ENCODE data around the gene RAD23B.

RAD23B gene

DNA sequence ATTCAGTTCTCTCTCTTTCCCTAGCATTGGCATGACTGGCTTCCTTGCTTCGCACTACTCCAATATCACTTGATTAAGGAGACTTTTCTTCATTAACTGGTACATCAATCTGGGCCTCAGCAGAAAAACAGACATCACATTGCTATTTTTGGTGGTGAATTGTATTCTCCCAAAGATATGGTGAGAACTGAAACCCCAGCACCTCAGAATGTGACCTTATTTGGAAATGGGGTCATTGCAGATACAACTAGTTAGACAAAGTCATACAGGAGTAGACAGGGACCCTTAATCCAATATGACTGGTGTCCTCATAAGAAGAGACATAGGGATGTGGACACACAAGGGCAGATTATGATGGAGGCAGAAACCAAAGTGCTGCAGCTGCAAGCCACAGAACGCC lies 7.5 kb upstream of the RAD23B start:
- Mint-ChIP-seq H3K9me3 (no peaks in the 10 kb centered on the region), H3K27ac (no peak overlapping the region), H3K36me3 (no peaks in the 10 kb centered on the region), H3K4me1 (no peaks in the 10 kb centered on the region), H3K27me3 (peaks cover 26% of the 10 kb centered on the region), H3K4me3 (no peak overlapping the region)
- CTCF ChIA-PET: no interaction called here
- no peak for DNase-seq

DNA sequence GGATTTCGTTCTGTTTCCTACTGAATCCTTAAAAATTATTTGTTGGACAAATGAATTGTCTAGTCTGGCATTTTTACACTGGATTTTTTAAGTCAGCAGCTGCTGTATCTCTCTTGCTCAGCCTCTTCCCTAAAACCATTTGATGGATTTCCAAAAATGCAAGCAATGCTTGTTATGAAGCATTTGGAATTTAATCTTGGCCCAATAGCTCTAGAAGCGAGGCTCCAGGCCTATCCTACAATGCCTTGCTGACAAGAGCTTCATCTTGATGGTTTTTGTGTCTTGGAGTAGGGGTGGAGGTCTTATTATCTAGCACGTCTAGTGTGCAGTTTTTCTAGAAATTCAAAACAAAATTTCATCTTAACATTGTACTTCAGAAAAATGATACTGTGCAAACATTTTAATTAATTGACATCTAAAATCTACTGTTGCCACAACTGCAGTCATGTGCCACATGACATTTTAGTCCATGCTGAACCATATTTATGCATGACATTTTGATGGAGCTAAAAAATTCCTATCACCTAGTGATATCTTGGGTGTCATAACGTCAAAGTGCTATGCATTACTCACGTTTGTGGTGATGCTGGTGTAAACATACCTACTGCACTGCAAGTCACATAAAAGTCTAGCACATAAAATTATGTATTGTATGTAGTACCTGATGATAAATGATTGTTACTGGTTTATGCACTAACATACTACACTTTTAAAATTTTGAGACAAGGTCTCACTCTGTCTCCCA lies 5.9 kb upstream of the RAD23B start:
- Mint-ChIP-seq H3K9me3 (no peaks in the 10 kb centered on the region), H3K4me3 (no peak overlapping the region), H3K36me3 (no peaks in the 10 kb centered on the region), H3K4me1 (peaks cover 8% of the 10 kb centered on the region), H3K27ac (no peak overlapping the region), H3K27me3 (peaks cover 28% of the 10 kb centered on the region)
- DNase-seq: no peak
- CTCF ChIA-PET: no interaction called here

DNA sequence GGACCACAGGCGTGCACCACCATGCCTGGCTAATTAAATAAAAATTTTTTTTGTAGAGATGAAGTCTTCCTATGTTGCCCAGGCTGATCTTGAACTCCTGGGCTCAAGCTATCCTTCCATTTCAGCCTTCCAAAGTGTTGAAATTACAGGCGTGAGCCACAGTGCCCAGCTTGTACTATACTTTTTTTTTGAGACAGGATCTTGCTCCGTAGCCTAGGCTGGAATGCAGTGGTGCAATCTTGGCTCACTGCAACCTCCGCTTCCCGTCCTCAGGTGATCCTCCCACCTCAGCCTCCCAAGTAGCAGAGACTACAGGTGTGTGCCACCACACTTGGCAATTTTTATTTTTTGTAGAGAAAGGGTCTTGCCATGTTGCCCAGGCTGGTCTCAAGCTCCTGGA lies 5.3 kb upstream of the RAD23B start:
- Mint-ChIP-seq H3K4me3 (no peak overlapping the region), H3K4me1 (peaks cover 13% of the 10 kb centered on the region), H3K36me3 (no peaks in the 10 kb centered on the region), H3K9me3 (no peaks in the 10 kb centered on the region), H3K27ac (no peak overlapping the region), H3K27me3 (peaks cover 31% of the 10 kb centered on the region)
- no peak for DNase-seq
- CTCF ChIA-PET: no interaction called here

DNA sequence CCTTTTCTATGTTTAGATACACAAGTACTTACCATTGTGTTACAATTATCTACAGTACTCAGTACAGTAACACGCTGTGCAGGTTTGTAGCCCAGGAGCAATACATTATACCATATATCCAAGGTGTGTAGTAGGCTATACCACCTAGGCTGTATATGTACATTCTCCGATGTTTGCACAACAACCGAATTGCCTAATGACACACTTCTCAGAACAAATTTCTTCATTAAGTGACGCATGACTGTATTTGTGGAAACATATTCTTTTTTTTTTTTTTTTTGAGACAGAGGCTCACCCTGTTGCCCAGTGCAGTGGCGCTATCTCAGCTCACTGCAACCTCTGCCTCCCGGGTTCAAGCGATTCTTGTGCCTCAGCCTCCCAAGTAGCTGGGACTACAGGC lies 4.0 kb upstream of the RAD23B start:
- peaks cover 27% of the 10 kb centered on the region for H3K27me3 Mint-ChIP-seq
- no peaks in the 10 kb centered on the region for H3K9me3 Mint-ChIP-seq
- H3K27ac Mint-ChIP-seq: no peak overlapping the region
- H3K36me3 Mint-ChIP-seq: no peaks in the 10 kb centered on the region
- peaks cover 13% of the 10 kb centered on the region for H3K4me1 Mint-ChIP-seq
- DNase-seq: no peak
- no peak overlapping the region for H3K4me3 Mint-ChIP-seq
- CTCF ChIA-PET: no interaction called here

DNA sequence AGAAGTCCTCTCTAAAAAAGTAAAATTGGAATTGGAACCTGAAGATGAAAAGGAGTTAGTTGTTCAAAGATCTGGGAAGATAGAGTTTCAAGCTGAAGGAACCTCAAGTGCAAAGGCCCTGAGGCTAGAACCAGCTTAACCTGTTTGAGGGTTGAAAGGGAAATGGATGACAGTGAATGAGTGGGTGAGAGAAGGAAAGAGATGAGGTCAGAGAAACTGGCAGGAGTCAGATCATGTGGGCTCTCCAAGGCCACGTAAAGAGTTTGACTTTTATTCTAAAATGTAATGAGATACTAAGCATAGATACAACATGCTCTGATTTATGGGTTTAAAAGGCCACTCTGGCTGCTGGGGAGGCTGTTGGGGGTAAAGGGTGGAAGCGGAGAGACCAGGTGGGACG lies 2.5 kb upstream of the RAD23B start:
- H3K27ac Mint-ChIP-seq: no peak overlapping the region
- no peaks in the 10 kb centered on the region for H3K9me3 Mint-ChIP-seq
- no peak for DNase-seq
- CTCF ChIA-PET: interaction anchor here (0.6 to 4.1 kb wide), 2 partner anchors 30 to 61 kb away, joined by 3 to 19 read pairs; no protein-coding TSS in a partner anchor
- H3K27me3 Mint-ChIP-seq: peaks cover 16% of the 10 kb centered on the region
- no peaks in the 10 kb centered on the region for H3K36me3 Mint-ChIP-seq
- H3K4me3 Mint-ChIP-seq: no peak overlapping the region
- H3K4me1 Mint-ChIP-seq: peaks cover 23% of the 10 kb centered on the region

DNA sequence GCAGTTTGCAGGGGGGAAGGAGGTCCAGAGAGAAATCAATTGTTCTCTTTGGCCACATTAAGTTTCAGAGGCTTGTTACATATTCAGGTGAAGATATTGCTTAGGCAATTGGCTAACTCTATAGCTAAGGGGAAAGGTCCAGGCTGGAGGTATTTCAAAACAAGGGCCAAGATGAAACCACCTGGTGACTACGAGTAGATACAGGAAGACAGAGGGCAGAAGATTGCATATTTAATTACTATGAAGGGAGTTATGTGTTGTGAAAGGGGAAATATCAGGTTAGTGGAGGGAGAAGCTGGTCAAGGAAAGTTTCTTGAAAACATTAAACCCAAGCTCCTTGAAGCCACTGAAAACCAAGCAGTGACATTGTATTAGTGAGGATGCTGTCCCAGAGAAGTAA lies 1.9 kb upstream of the RAD23B start:
- Mint-ChIP-seq H3K27ac (no peak overlapping the region), H3K4me3 (no peak overlapping the region), H3K27me3 (peaks cover 12% of the 10 kb centered on the region), H3K4me1 (peaks cover 30% of the 10 kb centered on the region), H3K36me3 (peaks cover 3% of the 10 kb centered on the region), H3K9me3 (no peaks in the 10 kb centered on the region)
- DNase-seq: no peak
- CTCF ChIA-PET: interaction anchor here (0.6 to 4.1 kb wide), 3 partner anchors 29 to 60 kb away, joined by 3 to 19 read pairs (median 5); no protein-coding TSS in a partner anchor

DNA sequence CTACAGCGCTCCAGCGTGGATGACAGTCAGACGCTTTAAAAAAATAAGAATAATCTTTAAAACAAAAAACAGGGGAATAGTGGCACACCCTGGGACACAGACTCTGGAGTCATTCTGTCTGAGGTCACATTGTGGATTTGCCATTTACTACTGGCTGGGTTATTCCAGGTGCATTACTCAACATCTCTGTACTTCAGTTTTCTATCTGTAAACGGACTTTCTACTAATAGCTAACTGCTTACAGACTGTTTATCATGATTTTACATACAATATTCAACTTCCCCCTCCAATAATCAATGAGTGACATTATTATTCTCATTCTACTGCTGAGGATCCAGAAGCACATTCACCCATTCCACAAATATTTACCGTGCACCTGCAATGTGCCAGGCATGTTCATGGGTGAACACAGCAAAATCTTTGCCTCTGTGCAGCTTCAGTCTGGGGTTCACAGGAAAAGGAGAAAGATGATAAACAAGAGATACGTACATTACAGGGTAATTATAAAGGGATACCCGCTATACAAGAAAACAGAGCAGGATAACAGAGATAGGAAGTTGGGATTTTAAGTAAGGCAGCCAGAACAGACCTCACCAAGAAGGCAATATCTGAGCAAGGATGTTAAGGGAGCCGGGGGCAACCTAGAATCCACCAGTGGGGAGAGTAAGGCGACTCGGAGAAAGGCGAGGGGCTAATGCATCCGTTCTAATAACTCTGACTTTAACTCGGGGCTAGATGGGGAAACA lies 984 bp upstream of the RAD23B start:
- H3K9me3 Mint-ChIP-seq: no peaks in the 10 kb centered on the region
- peaks cover 37% of the 10 kb centered on the region for H3K4me1 Mint-ChIP-seq
- peaks cover 8% of the 10 kb centered on the region for H3K27me3 Mint-ChIP-seq

DNA sequence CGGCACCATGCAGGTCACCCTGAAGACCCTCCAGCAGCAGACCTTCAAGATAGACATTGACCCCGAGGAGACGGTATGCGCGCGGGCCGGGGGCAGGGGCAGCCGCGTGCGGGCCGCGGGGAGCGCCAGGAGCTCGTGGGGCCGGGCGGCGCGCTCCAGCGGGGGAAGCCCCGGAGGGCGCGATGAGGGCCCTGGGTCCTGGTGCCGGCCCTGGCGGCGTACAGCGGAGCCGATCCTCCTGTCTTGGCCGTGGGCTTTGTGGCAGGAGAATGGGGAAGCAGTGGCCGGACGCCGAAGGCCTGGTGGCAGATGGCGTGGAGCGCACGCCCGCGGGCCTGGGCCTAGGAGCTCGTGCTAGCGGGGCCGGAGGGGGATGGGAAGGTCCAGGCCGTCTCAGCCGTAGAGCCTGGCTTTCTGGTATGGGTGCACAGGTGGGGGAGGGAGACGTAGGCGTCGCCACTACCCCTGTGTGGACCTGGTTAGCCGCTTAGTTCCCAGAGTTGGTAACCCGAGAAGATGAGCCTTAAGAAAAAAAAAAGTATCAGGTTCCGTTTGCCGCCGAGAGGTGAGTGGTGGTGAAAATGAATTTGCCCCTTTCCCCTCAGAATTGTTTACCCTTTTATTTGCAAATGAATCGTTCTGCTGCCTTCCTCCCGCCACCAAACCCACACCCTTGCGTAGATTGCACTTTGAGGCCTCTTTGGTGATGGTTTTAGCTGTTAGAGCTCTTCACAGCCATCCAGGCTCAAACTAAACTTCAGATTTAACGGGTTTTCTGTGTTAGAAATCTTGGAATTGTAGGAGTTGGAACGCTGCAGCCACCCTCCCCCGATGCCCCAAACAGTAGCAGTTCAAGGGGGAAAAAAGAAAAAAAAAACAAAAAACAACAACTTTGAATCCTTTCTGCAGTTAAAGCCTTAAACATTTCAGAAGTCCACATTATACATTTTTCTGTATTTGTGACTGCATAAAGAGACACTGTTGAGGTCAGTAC lies 841 bp downstream of the RAD23B start:
- peaks cover 8% of the 10 kb centered on the region for H3K27me3 Mint-ChIP-seq
- H3K27ac Mint-ChIP-seq: peak overlapping the region; percentile 94
- no peaks in the 10 kb centered on the region for H3K9me3 Mint-ChIP-seq
- peaks cover 50% of the 10 kb centered on the region for H3K4me1 Mint-ChIP-seq
- CTCF ChIA-PET: interaction anchor here (1.0 to 4.1 kb wide), 3 partner anchors 36 to 58 kb away, joined by 3 to 19 read pairs (median 3); no protein-coding TSS in a partner anchor
- DNase-seq: peak; percentile 76
- H3K4me3 Mint-ChIP-seq: peak overlapping the region; percentile 91
- H3K36me3 Mint-ChIP-seq: peaks cover 4% of the 10 kb centered on the region

More for the DNA sequence above, 984 bp upstream of the RAD23B start:
- no peak for DNase-seq
- Mint-ChIP-seq H3K4me3 (peak overlapping the region; percentile 91), H3K36me3 (peaks cover 4% of the 10 kb centered on the region), H3K27ac (peak overlapping the region; percentile 89)
- CTCF ChIA-PET: interaction anchor here (1.5 to 4.1 kb wide), 2 partner anchors 57 to 59 kb away, joined by 5 to 19 read pairs; no protein-coding TSS in a partner anchor

DNA sequence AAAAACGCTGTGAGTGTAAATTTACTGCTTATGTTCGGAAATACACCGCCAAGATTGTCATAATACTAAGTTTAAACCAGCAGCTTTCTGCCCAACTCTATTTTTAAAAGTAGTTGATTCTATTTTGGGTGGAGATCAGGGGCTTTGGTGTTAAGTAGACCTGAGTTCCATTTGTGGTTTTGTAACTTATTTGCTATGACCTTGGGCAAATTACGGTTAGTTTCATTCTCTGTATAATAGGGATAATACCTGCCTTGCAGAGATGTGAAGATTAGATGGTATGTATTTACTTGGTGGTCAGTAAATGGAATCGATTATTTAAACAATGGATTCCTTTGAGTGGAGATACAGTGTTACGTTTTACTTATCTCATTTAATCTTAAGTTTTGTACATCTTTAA lies 1.6 kb downstream of the RAD23B start:
- H3K27me3 Mint-ChIP-seq: peaks cover 8% of the 10 kb centered on the region
- peak overlapping the region; percentile 94 for H3K27ac Mint-ChIP-seq
- peak overlapping the region; percentile 91 for H3K4me3 Mint-ChIP-seq
- H3K4me1 Mint-ChIP-seq: peaks cover 57% of the 10 kb centered on the region
- CTCF ChIA-PET: interaction anchor here (1.4 to 4.1 kb wide), 2 partner anchors 57 kb away, joined by 3 to 19 read pairs; no protein-coding TSS in a partner anchor
- no peak for DNase-seq
- peaks cover 4% of the 10 kb centered on the region for H3K36me3 Mint-ChIP-seq
- no peaks in the 10 kb centered on the region for H3K9me3 Mint-ChIP-seq

DNA sequence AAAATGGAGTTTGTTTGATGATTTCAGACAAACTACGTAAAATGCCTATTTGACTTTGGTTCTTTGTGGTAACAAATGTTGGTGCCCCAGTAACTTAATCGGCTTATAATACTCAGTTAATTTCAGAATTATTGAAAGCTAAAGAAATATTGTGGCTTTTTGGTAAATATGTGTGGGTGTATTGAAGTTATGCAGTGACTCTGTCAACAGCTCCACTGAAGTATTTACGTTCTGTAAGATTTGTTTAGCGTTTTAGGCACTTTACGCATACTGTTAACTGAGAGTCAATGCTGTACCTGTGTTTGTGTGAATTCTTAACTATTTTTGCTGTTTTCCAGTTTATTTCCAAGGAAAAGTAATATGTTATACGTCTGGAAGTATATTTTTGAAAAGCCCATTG lies 2.2 kb downstream of the RAD23B start:
- Mint-ChIP-seq H3K9me3 (no peaks in the 10 kb centered on the region), H3K27ac (peak overlapping the region; percentile 94), H3K36me3 (peaks cover 4% of the 10 kb centered on the region), H3K27me3 (peaks cover 8% of the 10 kb centered on the region), H3K4me3 (peak overlapping the region; percentile 91), H3K4me1 (peaks cover 63% of the 10 kb centered on the region)
- DNase-seq: no peak
- CTCF ChIA-PET: interaction anchor here (1.4 kb wide), 1 partner anchor 56 kb away, joined by 3 read pairs; no protein-coding TSS in a partner anchor

DNA sequence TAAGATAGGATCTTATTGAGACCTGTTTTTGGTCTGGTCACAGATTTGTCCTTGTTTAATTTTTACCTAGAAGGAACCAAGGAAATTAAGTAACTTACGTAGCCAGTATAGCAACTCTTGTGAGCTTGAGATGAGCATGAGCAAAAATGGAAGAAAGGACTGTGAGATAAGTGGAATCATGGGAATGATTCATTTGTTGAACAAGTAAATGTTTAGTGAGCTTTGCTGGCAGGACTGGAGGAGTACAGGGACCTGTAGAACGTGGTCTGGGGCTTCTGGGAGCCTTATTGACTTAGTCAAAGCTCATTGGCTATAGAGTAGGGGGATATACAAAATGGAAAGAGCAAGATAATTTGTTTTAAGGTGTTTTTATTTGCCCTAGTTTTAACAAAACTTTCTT lies 3.0 kb downstream of the RAD23B start:
- CTCF ChIA-PET: interaction anchor here (1.4 kb wide), 1 partner anchor 55 kb away, joined by 3 read pairs; no protein-coding TSS in a partner anchor
- no peak for DNase-seq
- H3K4me1 Mint-ChIP-seq: peaks cover 65% of the 10 kb centered on the region
- H3K9me3 Mint-ChIP-seq: no peaks in the 10 kb centered on the region
- no peak overlapping the region for H3K27ac Mint-ChIP-seq
- no peak overlapping the region for H3K4me3 Mint-ChIP-seq
- peaks cover 5% of the 10 kb centered on the region for H3K36me3 Mint-ChIP-seq
- H3K27me3 Mint-ChIP-seq: peaks cover 4% of the 10 kb centered on the region

DNA sequence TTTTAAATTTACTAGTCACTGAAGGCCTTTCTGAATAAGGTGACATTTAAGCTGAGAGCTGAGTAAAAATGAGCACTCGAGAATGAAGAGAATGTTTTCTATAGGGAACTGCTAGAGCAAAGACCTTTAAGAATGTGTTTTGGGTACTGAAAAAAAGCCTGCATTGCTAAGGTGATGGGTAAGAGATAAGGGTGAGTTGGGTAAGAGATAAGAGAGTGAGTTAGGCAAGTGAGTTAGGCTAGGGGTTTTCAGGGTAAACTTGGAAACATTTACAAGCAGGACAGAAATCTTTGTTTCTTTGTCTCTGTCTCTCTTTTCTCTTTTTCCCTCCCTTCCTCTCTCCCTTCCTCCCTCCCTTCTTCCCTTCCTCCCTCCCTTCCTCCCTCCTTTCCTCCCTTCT lies 5.6 kb downstream of the RAD23B start:
- CTCF ChIA-PET: interaction anchor here (1.0 kb wide), 1 partner anchor 52 kb away, joined by 4 read pairs; no protein-coding TSS in a partner anchor

DNA sequence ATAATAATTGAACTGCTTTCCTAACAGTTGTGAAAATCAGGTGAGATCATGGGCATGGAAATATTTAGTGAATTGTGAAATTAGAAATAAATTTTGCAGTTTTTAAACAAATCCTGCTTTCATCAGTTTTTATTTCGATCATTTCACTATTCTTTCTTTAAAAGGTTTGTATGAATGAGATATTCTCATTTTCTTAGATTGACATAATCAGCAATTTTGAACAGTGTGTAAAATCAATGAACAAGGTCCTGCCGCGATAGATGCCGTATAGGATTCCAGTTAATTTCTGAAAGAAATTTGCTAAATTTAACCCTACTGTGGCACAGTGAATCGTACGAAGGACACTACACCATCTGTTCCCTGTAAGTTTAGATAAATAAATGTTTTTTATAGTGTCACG lies 7.5 kb downstream of the RAD23B start:
- no peak for DNase-seq
- CTCF ChIA-PET: interaction anchor here (1.7 kb wide), 1 partner anchor 51 kb away, joined by 3 read pairs; no protein-coding TSS in a partner anchor
- Mint-ChIP-seq H3K4me3 (no peak overlapping the region), H3K27me3 (no peaks in the 10 kb centered on the region), H3K27ac (no peak overlapping the region), H3K4me1 (peaks cover 64% of the 10 kb centered on the region), H3K36me3 (peaks cover 11% of the 10 kb centered on the region), H3K9me3 (no peaks in the 10 kb centered on the region)

More for the DNA sequence above, 5.6 kb downstream of the RAD23B start:
- Mint-ChIP-seq H3K9me3 (no peaks in the 10 kb centered on the region), H3K4me3 (no peak overlapping the region), H3K4me1 (peaks cover 57% of the 10 kb centered on the region), H3K36me3 (peaks cover 11% of the 10 kb centered on the region), H3K27me3 (no peaks in the 10 kb centered on the region), H3K27ac (no peak overlapping the region)
- no peak for DNase-seq

All from activated naive CD4-positive, alpha-beta T cell treated with anti-CD3 and anti-CD28 coated beads, Interleukin-2, amount 10 ng/mL, durations not matched to agents 7 days and 5 days (primary cell).